ENCODE measurements around the gene PTPRM.

PTPRM gene

DNA sequence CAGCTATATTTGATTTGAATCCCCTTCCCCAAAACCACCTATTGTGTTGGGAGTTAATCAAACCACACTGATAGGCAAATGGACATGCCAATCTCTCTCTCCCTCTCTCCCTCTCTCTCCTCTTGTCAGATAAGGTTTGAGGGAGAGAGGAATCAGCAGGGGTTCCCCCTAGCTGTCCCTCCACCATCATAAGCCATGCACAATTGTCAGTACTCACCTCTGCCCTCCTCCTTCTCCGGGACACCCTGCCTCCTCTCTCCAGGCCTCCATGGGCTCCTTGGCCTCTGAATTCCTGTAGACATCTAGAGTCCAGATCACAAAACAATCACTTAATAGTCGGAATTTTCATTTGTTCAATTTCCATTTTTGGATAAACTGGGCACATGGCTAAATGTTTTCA is 798.4 kb downstream of the PTPRM start:
- ATAC-seq: no peak
- no peak for TF ChIP-seq ZNF8 (CRISPR knock-in tag; IDR thresholded peaks at IDR 0.05)
- no peak for TF ChIP-seq ESRRG (CRISPR knock-in tag; IDR thresholded peaks at IDR 0.05)
- no peak for TF ChIP-seq ZC3H10 (CRISPR knock-in tag; IDR thresholded peaks at IDR 0.05)
- no peak for TF ChIP-seq ZFP30 (CRISPR knock-in tag; IDR thresholded peaks at IDR 0.05)
- TF ChIP-seq ZNF565 (CRISPR knock-in tag; conservative IDR thresholded peaks at IDR 0.05; ENCODE audit: low read depth): no peak

DNA sequence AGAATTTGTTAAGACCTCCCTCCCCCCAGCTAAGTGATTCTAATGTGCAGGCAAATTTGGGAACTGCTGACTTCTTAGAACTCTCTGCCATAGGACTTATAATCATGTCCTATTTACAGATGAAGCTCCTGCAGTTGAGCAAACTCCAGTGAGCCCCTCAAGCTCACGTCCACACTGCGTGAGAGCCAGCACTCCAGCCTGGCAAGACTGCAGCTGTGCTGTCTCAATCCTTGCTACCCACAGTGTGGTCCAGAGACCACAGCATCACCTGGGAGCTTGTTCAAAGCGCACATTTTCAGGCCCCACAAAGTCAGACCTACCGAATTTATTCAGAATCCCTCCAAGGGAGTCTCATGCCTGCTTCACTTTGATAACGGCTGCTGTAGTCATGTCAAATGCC is 799.0 kb downstream of the PTPRM start:
- TF ChIP-seq ISL1 (CRISPR knock-in tag; IDR thresholded peaks at IDR 0.05): no peak
- no peak for ATAC-seq

GRCh38 chr18:8366656-8367055 is 799.5 kb downstream of the PTPRM start:
- TF ChIP-seq TCF4 (CRISPR knock-in tag; IDR thresholded peaks at IDR 0.05; ENCODE audit: borderline replicate concordance): no peak
- no peak for TF ChIP-seq BACH2 (CRISPR knock-in tag; IDR thresholded peaks at IDR 0.05; ENCODE audit: borderline replicate concordance)
- ATAC-seq: no peak

DNA sequence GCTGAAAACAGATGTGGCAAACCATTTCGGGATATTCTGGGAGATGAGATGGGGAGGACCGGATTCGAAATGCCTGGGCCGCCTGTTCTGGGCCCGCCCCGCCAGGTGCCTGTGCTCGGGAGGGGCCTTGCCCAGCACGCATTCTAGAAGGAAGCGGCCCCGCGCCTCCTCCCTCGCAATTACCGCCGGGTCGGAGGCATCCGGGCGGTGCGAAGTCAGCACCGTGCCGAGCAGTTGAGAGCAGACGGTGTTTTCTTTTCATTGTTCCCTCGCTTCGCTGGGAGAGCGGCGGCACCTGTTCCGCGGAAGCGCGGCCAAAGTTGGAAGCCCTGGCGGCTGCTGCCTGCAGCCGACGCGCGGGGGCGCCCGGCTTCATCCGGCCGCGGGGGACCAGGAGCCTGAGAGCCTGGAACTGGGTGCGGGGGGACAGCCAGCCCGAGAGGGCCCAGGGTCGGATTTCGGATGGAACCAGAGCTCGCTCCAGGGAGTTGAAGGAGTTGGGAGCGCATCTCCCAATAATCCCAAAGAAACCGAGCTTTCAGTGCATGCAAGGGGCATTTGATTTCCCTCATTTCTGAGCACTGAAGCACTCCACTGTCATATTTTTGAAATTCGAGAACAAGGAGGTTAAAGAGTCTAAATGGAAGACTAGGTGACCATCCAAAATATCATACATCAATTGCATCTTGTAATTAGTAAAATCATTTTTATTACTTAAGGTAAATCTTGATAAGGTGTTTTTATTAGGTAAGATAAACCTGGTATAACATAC is 800.3 kb downstream of the PTPRM start:
- TF ChIP-seq, protein P1, sequence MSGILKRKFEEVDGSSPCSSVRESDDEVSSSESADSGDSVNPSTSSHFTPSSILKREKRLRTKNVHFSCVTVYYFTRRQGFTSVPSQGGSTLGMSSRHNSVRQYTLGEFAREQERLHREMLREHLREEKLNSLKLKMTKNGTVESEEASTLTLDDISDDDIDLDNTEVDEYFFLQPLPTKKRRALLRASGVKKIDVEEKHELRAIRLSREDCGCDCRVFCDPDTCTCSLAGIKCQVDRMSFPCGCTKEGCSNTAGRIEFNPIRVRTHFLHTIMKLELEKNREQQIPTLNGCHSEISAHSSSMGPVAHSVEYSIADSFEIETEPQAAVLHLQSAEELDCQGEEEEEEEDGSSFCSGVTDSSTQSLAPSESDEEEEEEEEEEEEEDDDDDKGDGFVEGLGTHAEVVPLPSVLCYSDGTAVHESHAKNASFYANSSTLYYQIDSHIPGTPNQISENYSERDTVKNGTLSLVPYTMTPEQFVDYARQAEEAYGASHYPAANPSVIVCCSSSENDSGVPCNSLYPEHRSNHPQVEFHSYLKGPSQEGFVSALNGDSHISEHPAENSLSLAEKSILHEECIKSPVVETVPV (CRISPR knock-in tag; IDR thresholded peaks at IDR 0.05): no peak
- TF ChIP-seq GLIS3 (CRISPR knock-in tag; IDR thresholded peaks at IDR 0.05) (no peak), ISL1 (CRISPR knock-in tag; IDR thresholded peaks at IDR 0.05) (no peak), PPARA (CRISPR knock-in tag; IDR thresholded peaks at IDR 0.05; ENCODE audit: borderline replicate concordance) (no peak), TOX (CRISPR knock-in tag; IDR thresholded peaks at IDR 0.05; ENCODE audit: borderline replicate concordance) (no peak), RARB (CRISPR knock-in tag; IDR thresholded peaks at IDR 0.05) (no peak), POU6F1 (CRISPR knock-in tag; IDR thresholded peaks at IDR 0.05; ENCODE audit: borderline replicate concordance, low read depth) (no peak), ESRRG (CRISPR knock-in tag; IDR thresholded peaks at IDR 0.05) (no peak), ZC3H10 (CRISPR knock-in tag; IDR thresholded peaks at IDR 0.05) (no peak), TSHZ2 (CRISPR knock-in tag; IDR thresholded peaks at IDR 0.05) (no peak), CSDC2 (CRISPR knock-in tag; IDR thresholded peaks at IDR 0.05) (no peak), OSR1 (CRISPR knock-in tag; IDR thresholded peaks at IDR 0.05) (no peak), SNAI2 (CRISPR knock-in tag; IDR thresholded peaks at IDR 0.05) (no peak)
- peak; percentile 44; the same call in 1 of the 3 replicates for ATAC-seq

DNA sequence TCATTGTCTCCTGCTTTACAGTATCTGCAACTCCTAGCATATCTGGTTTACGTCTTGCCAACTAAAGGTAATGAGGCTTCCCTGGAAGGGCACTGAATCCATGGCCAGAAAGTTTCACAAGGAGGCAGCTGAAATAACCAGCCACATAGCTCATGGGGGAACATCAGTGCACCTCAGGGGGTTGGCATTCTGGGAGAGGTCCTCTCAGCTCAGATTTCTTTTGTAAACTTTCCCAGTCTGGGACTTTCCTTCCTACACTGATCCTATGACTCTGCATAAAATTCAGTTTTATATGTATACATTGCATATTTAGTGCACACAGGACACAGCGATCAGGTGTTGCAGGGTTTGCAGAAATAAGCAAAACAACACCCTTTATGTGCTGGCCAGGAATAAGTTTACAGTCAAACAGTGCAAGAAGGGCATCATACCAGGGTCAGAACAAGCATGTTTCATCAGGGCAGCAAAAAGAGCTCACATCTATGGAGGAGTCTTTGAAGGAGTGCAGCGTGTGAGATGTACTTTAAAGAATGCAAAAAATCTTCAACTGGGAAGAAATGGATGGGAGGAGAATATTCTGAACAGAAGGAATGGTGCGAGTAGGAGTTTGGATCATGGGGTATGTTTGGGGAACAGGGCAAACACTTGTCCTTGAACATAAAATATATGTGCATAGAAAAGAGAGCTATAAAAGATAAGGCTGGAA is 801.5 kb downstream of the PTPRM start:
- TF ChIP-seq ZC3H10 (CRISPR knock-in tag; IDR thresholded peaks at IDR 0.05): no peak
- no peak for ATAC-seq

DNA sequence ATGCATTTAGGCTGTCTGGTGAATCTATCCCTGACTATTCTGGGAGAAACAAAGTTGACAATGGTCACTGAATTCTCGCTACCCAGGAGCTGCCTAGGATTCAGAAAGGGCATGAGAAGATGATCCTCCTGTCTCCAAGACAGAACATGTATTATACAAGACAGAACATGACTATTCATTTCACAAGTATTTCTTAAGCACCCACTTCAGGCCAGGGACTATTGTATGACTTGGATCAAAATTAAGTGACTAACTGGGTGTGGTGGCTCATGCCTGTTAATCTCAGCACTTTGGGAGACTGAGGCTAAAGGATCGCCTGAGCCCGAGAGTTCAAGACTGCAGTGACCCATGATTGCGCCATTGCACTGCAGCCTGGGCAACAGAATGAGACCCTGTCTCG is 806.4 kb downstream of the PTPRM start:
- ATAC-seq: no peak
- TF ChIP-seq CREB5 (CRISPR knock-in tag; IDR thresholded peaks at IDR 0.05; ENCODE audit: low read depth): no peak
- TF ChIP-seq ISL1 (CRISPR knock-in tag; IDR thresholded peaks at IDR 0.05): no peak
- no peak for TF ChIP-seq ZNF70 (CRISPR knock-in tag; IDR thresholded peaks at IDR 0.05)
- no peak for TF ChIP-seq TSHZ2 (CRISPR knock-in tag; IDR thresholded peaks at IDR 0.05)
- no peak for TF ChIP-seq PATZ1 (CRISPR knock-in tag; IDR thresholded peaks at IDR 0.05; ENCODE audit: borderline replicate concordance)

Measured in SK-N-SH treated with all-trans-retinoic acid at 6 μM for 48 hours (cell line).